Sigmoid colon (tissue), 7 donors: Measurements from ENCODE around the gene NCCRP1. TPM values are rescaled to one million over a fixed set of nuclear protein-coding genes. Genes with fewer than 3 reads are reported as not detected.
A peak's percentile ranks its signal among the peaks of the same experiment; 100 is the strongest.

Experiments used
- DNase-seq: peaks from one replicate; pipeline ENCODE4 v3.0.0-alpha.2; 2019
- H3K27ac ChIP-seq, 4 donors: fragments of 200-600 bp; sonication (generic); one replicate each; pipeline ENCODE4 v1.5.1; 2016 to 2019; ENCODE audit warnings: mild to moderate bottlenecking in 1 of 4
- H3K27me3 ChIP-seq, 3 donors: fragments of 200-600 bp; sonication (generic); one replicate each; pipeline ENCODE4 v1.5.1; 2019; ENCODE audit warnings: mild to moderate bottlenecking in 1 of 3
- H3K36me3 ChIP-seq, 4 donors: fragments of 200-600 bp; sonication (generic); one replicate each; pipeline ENCODE4 v1.5.1; 2016 to 2019
- H3K4me1 ChIP-seq, 4 donors: fragments of 200-600 bp; sonication (generic); one replicate each; pipeline ENCODE4 v1.5.1; 2017 to 2019
- H3K4me3 ChIP-seq, 4 donors: fragments of 200-600 bp; sonication (generic); one replicate each; pipeline ENCODE4 v1.5.1; 2017 to 2019; ENCODE audit warnings: mild to moderate bottlenecking in 2 of 4, moderate library complexity in 1 of 4
- H3K9me3 ChIP-seq, 4 donors: fragments of 200-600 bp in 3 of 4; sonication (generic) in 3 of 4; one replicate each; pipeline versions ENCODE4 v1.5.1 to v1.6.1; 2013 to 2019
- CTCF ChIP-seq, 4 experiments: fragments of 450-650 bp in 3 of 4; fragments of 200-600 bp in 1 of 4; IDR thresholded peaks; one replicate each; pipeline ENCODE4 v1.5.1; 2016 to 2019; ENCODE audit warnings: antibody characterized with exemption in 4 of 4, mild to moderate bottlenecking in 3 of 4, moderate library complexity in 2 of 4
- EP300 ChIP-seq, 4 donors: sonication (generic); formaldehyde crosslinking; IDR thresholded peaks; one replicate each; pipeline ENCODE4 v1.6.1; 2017; ENCODE audit warnings: antibody characterized with exemption in 4 of 4
- POLR2A ChIP-seq, 2 donors: fragments of 450-650 bp; IDR thresholded peaks; one replicate each; pipeline ENCODE4 v1.6.1; 2016; ENCODE audit warnings: antibody characterized with exemption in 2 of 2, mild to moderate bottlenecking in 2 of 2, moderate library complexity in 2 of 2
- POLR2AphosphoS5 ChIP-seq, 4 donors: sonication (generic); formaldehyde crosslinking; IDR thresholded peaks; one replicate each; pipeline ENCODE4 v1.6.1; 2017; ENCODE audit warnings: antibody characterized with exemption in 4 of 4
- WGBS, 2 donors: extraction: QIAGEN DNeasy Blood & Tissue Kit; methylation state at CpG; one replicate each; pipeline ENCODE4 v1.1.7; 2013; 5-methylcytosine and 5-hydroxymethylcytosine counted together
- intact Hi-C: fragments of 100-400 bp; cut with DNase I; formaldehyde crosslinking; loops from one replicate; pipeline ENCODE4 v1.15.1; 2023
- polyA plus RNA-seq, 3 donors: library from polyadenylated mRNA; stranded (reverse); fragments of 200-250 nt; gene quantifications; one replicate each; pipeline ENCODE4 v1.2.3, GENCODE V29; 2013
- total RNA-seq, 4 donors: library from RNA; depleted of rRNA; stranded (reverse); fragments of >200 nt; gene quantifications; one replicate each; pipeline ENCODE4 v1.1.0, GENCODE V29; 2016
- donor health status: healthy with polysubstance abuse.
- donor health status: Bipolar disorder and iron deficiency.
- donor health status: healthy.

The NCCRP1 gene
- total and polyA plus RNA-seq, 7 donors, result 0.41 to 0.60 (median 0.52) TPM; not detected in 4

GRCh38 chr19:39160889-39161672 is 35.7 kb upstream of the NCCRP1 start:
- TF ChIP-seq EP300 (IDR thresholded peaks at IDR 0.05) (no peak), POLR2A (IDR thresholded peaks at IDR 0.05) (no peak), CTCF (IDR thresholded peaks at IDR 0.05) (no peak), POLR2AphosphoS5 (IDR thresholded peaks at IDR 0.05) (no peak)
- no peak overlapping the region for H3K4me3 ChIP-seq
- DNase-seq, result no peak
- intact Hi-C loops, result no loop called here
- no peaks in the 10 kb centered on the region for H3K9me3 ChIP-seq
- H3K36me3 ChIP-seq, result peaks cover 0 to 5% (median 0%) of the 10 kb centered on the region in 4 donors
- peaks cover 0 to 57% (median 48%) of the 10 kb centered on the region in 4 donors for H3K4me1 ChIP-seq
- H3K27me3 ChIP-seq, result no peaks in the 10 kb centered on the region
- peak overlapping the region; percentile 58 to 73 (median 70) for H3K27ac ChIP-seq
- 85 to 86% methylated on average over 21 of the region's 21 CpGs for WGBS, 2 donors

GRCh38 chr19:39162441-39163043 is 34.2 kb upstream of the NCCRP1 start:
- no peak for DNase-seq
- no peak overlapping the region for H3K4me3 ChIP-seq
- TF ChIP-seq POLR2A (IDR thresholded peaks at IDR 0.05) (no peak), POLR2AphosphoS5 (IDR thresholded peaks at IDR 0.05) (no peak), EP300 (IDR thresholded peaks at IDR 0.05) (no peak)
- 84 to 90% methylated on average over 15 of the region's 15 CpGs for WGBS, 2 donors
- no peaks in the 10 kb centered on the region for H3K27me3 ChIP-seq
- H3K36me3 ChIP-seq, result peaks cover 0 to 5% (median 0%) of the 10 kb centered on the region in 4 donors
- peaks cover 0 to 57% (median 48%) of the 10 kb centered on the region in 4 donors for H3K4me1 ChIP-seq
- no peaks in the 10 kb centered on the region for H3K9me3 ChIP-seq
- no peak overlapping the region for H3K27ac ChIP-seq
- intact Hi-C loops, result no loop called here

GRCh38 chr19:39163621-39164020 is 33.1 kb upstream of the NCCRP1 start:
- Histone ChIP-seq H3K4me1 (peaks cover 0 to 50% (median 38%) of the 10 kb centered on the region in 4 donors), H3K9me3 (no peaks in the 10 kb centered on the region), H3K27ac (no peak overlapping the region), H3K27me3 (no peaks in the 10 kb centered on the region), H3K4me3 (no peak overlapping the region), H3K36me3 (peaks cover 0 to 4% (median 0%) of the 10 kb centered on the region in 4 donors)
- TF ChIP-seq POLR2AphosphoS5 (IDR thresholded peaks at IDR 0.05), result no peak
- no peak for TF ChIP-seq EP300 (IDR thresholded peaks at IDR 0.05)
- intact Hi-C loops, result no loop called here
- no peak for DNase-seq
- 84 to 89% methylated on average over 9 of the region's 9 CpGs for WGBS, 2 donors

- 93 to 94% methylated on average over 6 of the region's 6 CpGs for WGBS, 2 donors
- intact Hi-C loops, result no loop called here
- TF ChIP-seq POLR2A (IDR thresholded peaks at IDR 0.05) (no peak), POLR2AphosphoS5 (IDR thresholded peaks at IDR 0.05) (no peak), CTCF (IDR thresholded peaks at IDR 0.05) (no peak)
- Histone ChIP-seq H3K9me3 (no peaks in the 10 kb centered on the region), H3K4me3 (no peak overlapping the region), H3K36me3 (peaks cover 0 to 3% (median 2%) of the 10 kb centered on the region in 4 donors), H3K4me1 (peaks cover 0 to 49% (median 37%) of the 10 kb centered on the region in 4 donors), H3K27ac (no peak overlapping the region), H3K27me3 (no peaks in the 10 kb centered on the region)
- DNase-seq, result no peak
Measured at GRCh38 chr19:39164289-39164688, 32.5 kb upstream of the NCCRP1 start.

GRCh38 chr19:39165857-39166256 is 30.9 kb upstream of the NCCRP1 start:
- no peaks in the 10 kb centered on the region for H3K9me3 ChIP-seq
- peaks cover 7 to 18% (median 9%) of the 10 kb centered on the region in 4 donors for H3K36me3 ChIP-seq
- WGBS, 2 donors, result 88 to 93% methylated on average over 7 of the region's 7 CpGs
- TF ChIP-seq POLR2A (IDR thresholded peaks at IDR 0.05), result no peak
- TF ChIP-seq EP300 (IDR thresholded peaks at IDR 0.05), result no peak
- TF ChIP-seq POLR2AphosphoS5 (IDR thresholded peaks at IDR 0.05), result no peak
- TF ChIP-seq CTCF (IDR thresholded peaks at IDR 0.05), result no peak
- peaks cover 0 to 35% (median 25%) of the 10 kb centered on the region in 4 donors for H3K4me1 ChIP-seq
- intact Hi-C loops, result no loop called here
- H3K27ac ChIP-seq, result no peak overlapping the region
- H3K27me3 ChIP-seq, result no peaks in the 10 kb centered on the region
- DNase-seq, result no peak
- no peak overlapping the region for H3K4me3 ChIP-seq
